ENCODE results near the gene PPP1R7. TPM values are rescaled to one million over a fixed set of nuclear protein-coding genes. Genes with fewer than 3 reads are reported as not detected.
"Not testable (repeated sequence)": the region's sequence is repeated elsewhere in the genome, so short reads cannot be mapped to it uniquely, and the experiment has no call there.

Gene PPP1R7
- total RNA-seq, 1 donor from 2014 or later: 118 TPM

DNA sequence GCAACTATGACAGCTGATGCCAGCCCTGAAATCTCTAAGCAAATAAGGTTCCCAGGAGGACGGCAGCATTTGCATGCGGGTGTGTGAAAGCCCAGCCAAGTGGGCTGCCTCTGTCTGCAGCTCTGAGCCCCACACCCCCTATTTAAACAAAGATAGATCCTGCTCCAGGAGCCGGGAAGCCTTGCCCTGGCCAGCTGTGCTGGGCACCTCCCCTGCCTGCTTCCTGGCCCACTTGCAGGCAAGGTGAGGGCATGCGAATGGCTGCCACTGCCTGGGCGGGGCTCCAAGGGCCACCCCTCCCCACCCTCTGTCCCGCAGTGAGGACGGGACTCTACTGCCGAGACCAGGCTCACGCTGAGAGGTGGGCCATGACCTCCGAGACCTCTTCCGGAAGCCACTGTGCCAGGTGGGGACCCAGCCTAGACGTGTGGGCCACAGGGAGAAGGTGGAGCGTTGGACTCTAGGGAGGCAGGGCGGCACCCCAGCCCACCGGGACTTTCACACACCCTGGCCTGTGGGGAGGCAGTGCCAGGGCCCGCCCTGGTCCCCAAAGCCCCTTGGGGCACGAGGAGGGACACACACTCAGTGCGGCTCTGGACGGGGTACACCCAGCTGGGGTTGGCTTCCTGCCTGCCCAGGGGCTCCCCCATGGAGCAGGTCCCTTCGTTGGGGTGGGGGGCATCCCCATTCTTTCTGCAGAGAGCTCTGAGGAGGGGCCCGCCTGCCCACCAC lies 38.3 kb downstream of the PPP1R7 start, which contains the start of gene ANO7:
ANO7 (plus strand) TSS at position 317 of the 732 bp plus-strand sequence. CDS start 1,387 bp downstream, outside the sequence.
- intact Hi-C loops (cut with micrococcal nuclease): no loop called here
- Mint-ChIP-seq H3K4me1 (ENCODE audit: low read depth) (no peaks in the 10 kb centered on the region), H3K36me3 (ENCODE audit: low read depth) (no peaks in the 10 kb centered on the region), H3K27me3 (ENCODE audit: insufficient read depth) (no peaks in the 10 kb centered on the region), H3K27ac (no peak within 1 kb of the TSS), H3K4me3 (no peak within 1 kb of the TSS), H3K9me3 (no peaks in the 10 kb centered on the region)
- DNase-seq (ENCODE audit: low spot score): no peak

GRCh38 chr2:241189093-241189855 lies 39.0 kb downstream of the PPP1R7 start:
- Mint-ChIP-seq H3K4me1 (ENCODE audit: low read depth) (no peaks in the 10 kb centered on the region), H3K27ac (no peak overlapping the region), H3K9me3 (no peaks in the 10 kb centered on the region), H3K27me3 (ENCODE audit: insufficient read depth) (no peaks in the 10 kb centered on the region), H3K4me3 (no peak overlapping the region), H3K36me3 (ENCODE audit: low read depth) (no peaks in the 10 kb centered on the region)
- intact Hi-C loops (cut with micrococcal nuclease): no loop called here
- no peak for DNase-seq (ENCODE audit: low spot score)

- no peaks in the 10 kb centered on the region for H3K36me3 Mint-ChIP-seq (ENCODE audit: low read depth)
- H3K4me3 Mint-ChIP-seq: no peak overlapping the region
- H3K4me1 Mint-ChIP-seq (ENCODE audit: low read depth): no peaks in the 10 kb centered on the region
- H3K27ac Mint-ChIP-seq: no peak overlapping the region
- H3K9me3 Mint-ChIP-seq: no peaks in the 10 kb centered on the region
- intact Hi-C loops (cut with micrococcal nuclease): no loop called here
- DNase-seq (ENCODE audit: low spot score): no peak
- H3K27me3 Mint-ChIP-seq (ENCODE audit: insufficient read depth): no peaks in the 10 kb centered on the region
Measured at GRCh38 chr2:241189856-241190201, 39.6 kb downstream of the PPP1R7 start.

DNA sequence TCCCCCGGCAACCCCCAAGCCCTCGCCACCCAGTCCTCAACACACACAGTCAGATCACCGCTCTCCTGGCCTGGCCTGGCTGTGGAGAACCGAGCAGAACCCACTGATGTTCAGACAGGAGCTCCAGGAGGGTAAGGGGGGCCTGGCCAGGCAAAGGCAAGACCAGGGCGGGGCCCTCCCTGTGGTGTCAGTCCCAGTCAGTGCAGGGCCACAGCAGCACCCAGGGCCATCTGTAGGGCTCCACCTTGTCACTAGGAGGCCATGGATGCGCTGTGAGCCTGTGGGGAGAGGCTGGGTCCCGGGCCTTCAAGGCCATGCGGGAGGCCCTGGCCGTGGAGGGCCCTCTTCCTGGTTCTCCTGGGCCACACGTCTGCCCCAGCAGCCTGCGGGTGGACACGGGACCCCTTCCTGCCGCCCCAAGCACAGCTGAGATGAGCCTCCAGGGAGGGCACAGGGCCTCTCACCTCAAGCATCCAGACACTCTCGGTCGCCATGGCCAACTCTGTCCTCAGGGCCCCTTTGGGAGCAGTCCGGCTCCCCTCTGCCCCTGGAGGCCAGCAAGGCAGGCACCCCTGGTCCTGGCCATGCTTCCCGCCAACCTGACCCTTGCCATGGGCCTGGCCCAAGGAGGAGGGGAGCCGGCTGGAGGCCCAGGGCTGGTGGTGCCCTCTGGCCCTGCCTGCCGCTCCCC lies 40.2 kb downstream of the PPP1R7 start:
- H3K9me3 Mint-ChIP-seq: no peaks in the 10 kb centered on the region
- no peaks in the 10 kb centered on the region for H3K27me3 Mint-ChIP-seq (ENCODE audit: insufficient read depth)
- no peaks in the 10 kb centered on the region for H3K4me1 Mint-ChIP-seq (ENCODE audit: low read depth)
- intact Hi-C loops (cut with micrococcal nuclease): no loop called here
- no peak for DNase-seq (ENCODE audit: low spot score)
- no peak overlapping the region for H3K27ac Mint-ChIP-seq
- no peaks in the 10 kb centered on the region for H3K36me3 Mint-ChIP-seq (ENCODE audit: low read depth)
- no peak overlapping the region for H3K4me3 Mint-ChIP-seq

GRCh38 chr2:241191081-241191480 lies 40.8 kb downstream of the PPP1R7 start:
- H3K9me3 Mint-ChIP-seq: no peaks in the 10 kb centered on the region
- H3K4me3 Mint-ChIP-seq: no peak overlapping the region
- intact Hi-C loops (cut with micrococcal nuclease): no loop called here
- H3K27ac Mint-ChIP-seq: no peak overlapping the region
- no peak for DNase-seq (ENCODE audit: low spot score)
- H3K4me1 Mint-ChIP-seq (ENCODE audit: low read depth): no peaks in the 10 kb centered on the region
- no peaks in the 10 kb centered on the region for H3K27me3 Mint-ChIP-seq (ENCODE audit: insufficient read depth)
- no peaks in the 10 kb centered on the region for H3K36me3 Mint-ChIP-seq (ENCODE audit: low read depth)

DNA sequence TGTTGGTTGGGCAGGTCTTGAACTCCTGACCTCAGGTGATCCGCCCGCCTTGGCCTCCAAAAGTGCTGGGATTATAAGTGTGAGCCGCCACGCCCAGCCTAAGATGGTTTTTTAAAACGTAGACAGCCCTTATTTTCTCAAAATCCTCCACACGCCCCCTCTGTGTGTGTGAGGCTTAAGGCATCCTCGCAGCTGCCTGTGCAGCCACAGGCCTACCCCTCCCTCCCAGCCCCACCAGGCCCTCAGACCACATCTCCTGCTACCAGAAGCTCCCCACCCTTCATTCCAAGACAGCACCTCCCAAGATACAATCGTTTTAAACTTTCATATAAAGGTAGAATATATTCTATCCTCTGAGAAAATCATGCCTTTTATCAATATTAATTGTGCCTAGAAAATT lies 43.0 kb downstream of the PPP1R7 start:
- H3K27me3 Mint-ChIP-seq (ENCODE audit: insufficient read depth): no peaks in the 10 kb centered on the region
- no peak overlapping the region for H3K27ac Mint-ChIP-seq
- intact Hi-C loops (cut with micrococcal nuclease): no loop called here
- no peak overlapping the region for H3K4me3 Mint-ChIP-seq
- H3K36me3 Mint-ChIP-seq (ENCODE audit: low read depth): no peaks in the 10 kb centered on the region
- no peak for DNase-seq (ENCODE audit: low spot score)
- H3K4me1 Mint-ChIP-seq (ENCODE audit: low read depth): no peaks in the 10 kb centered on the region
- H3K9me3 Mint-ChIP-seq: no peaks in the 10 kb centered on the region

GRCh38 chr2:241194811-241195210 lies 44.5 kb downstream of the PPP1R7 start:
- no peaks in the 10 kb centered on the region for H3K4me1 Mint-ChIP-seq (ENCODE audit: low read depth)
- no peaks in the 10 kb centered on the region for H3K36me3 Mint-ChIP-seq (ENCODE audit: low read depth)
- intact Hi-C loops (cut with micrococcal nuclease): no loop called here
- no peak overlapping the region for H3K27ac Mint-ChIP-seq
- no peaks in the 10 kb centered on the region for H3K9me3 Mint-ChIP-seq
- H3K27me3 Mint-ChIP-seq (ENCODE audit: insufficient read depth): no peaks in the 10 kb centered on the region
- DNase-seq (ENCODE audit: low spot score): no peak
- no peak overlapping the region for H3K4me3 Mint-ChIP-seq

DNA sequence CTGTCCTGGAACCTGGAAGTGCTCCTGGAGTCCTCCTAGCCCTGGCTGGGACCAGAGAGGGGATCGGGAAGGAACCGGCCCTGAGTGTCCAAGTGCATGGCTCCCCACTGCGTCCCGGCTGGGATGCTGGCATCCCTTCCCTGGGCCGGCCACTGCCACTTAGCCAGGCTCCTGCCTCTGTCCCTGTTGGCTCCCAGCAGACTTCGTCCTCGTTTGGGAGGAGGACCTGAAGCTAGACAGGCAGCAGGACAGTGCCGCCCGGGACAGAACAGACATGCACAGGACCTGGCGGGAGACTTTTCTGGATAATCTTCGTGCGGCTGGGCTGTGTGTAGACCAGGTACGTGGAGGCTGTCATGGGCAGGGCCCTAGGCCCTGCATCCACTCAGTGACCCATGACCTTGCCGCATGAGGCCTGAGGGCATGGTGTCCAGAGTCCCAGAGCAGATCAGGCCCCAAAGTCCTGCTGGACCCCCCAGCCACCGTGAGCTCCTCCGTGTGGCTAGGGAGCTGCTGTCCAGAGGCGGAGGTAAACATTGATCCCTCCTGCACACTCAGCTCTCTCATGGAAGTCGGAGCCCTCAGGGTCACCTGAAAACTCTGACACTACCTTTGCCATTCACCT lies 45.4 kb downstream of the PPP1R7 start:
- H3K4me1 Mint-ChIP-seq (ENCODE audit: low read depth): no peaks in the 10 kb centered on the region
- no peaks in the 10 kb centered on the region for H3K27me3 Mint-ChIP-seq (ENCODE audit: insufficient read depth)
- intact Hi-C loops (cut with micrococcal nuclease): no loop called here
- H3K4me3 Mint-ChIP-seq: no peak overlapping the region
- no peak for DNase-seq (ENCODE audit: low spot score)
- no peak overlapping the region for H3K27ac Mint-ChIP-seq
- H3K36me3 Mint-ChIP-seq (ENCODE audit: low read depth): no peaks in the 10 kb centered on the region
- H3K9me3 Mint-ChIP-seq: no peaks in the 10 kb centered on the region

GRCh38 chr2:241197246-241197645 lies 47.0 kb downstream of the PPP1R7 start:
- H3K36me3 Mint-ChIP-seq (ENCODE audit: low read depth); H3K4me3 Mint-ChIP-seq; H3K27ac Mint-ChIP-seq; H3K27me3 Mint-ChIP-seq (ENCODE audit: insufficient read depth); intact Hi-C loops (cut with micrococcal nuclease); H3K9me3 Mint-ChIP-seq; H3K4me1 Mint-ChIP-seq (ENCODE audit: low read depth); DNase-seq (ENCODE audit: low spot score): not testable (repeated sequence)

GRCh38 chr2:241197947-241198346 lies 47.7 kb downstream of the PPP1R7 start:
- Mint-ChIP-seq H3K4me3 (no peak overlapping the region), H3K9me3 (no peaks in the 10 kb centered on the region), H3K36me3 (ENCODE audit: low read depth) (no peaks in the 10 kb centered on the region), H3K4me1 (ENCODE audit: low read depth) (no peaks in the 10 kb centered on the region), H3K27me3 (ENCODE audit: insufficient read depth) (no peaks in the 10 kb centered on the region), H3K27ac (no peak overlapping the region)
- no peak for DNase-seq (ENCODE audit: low spot score)
- intact Hi-C loops (cut with micrococcal nuclease): no loop called here

DNA sequence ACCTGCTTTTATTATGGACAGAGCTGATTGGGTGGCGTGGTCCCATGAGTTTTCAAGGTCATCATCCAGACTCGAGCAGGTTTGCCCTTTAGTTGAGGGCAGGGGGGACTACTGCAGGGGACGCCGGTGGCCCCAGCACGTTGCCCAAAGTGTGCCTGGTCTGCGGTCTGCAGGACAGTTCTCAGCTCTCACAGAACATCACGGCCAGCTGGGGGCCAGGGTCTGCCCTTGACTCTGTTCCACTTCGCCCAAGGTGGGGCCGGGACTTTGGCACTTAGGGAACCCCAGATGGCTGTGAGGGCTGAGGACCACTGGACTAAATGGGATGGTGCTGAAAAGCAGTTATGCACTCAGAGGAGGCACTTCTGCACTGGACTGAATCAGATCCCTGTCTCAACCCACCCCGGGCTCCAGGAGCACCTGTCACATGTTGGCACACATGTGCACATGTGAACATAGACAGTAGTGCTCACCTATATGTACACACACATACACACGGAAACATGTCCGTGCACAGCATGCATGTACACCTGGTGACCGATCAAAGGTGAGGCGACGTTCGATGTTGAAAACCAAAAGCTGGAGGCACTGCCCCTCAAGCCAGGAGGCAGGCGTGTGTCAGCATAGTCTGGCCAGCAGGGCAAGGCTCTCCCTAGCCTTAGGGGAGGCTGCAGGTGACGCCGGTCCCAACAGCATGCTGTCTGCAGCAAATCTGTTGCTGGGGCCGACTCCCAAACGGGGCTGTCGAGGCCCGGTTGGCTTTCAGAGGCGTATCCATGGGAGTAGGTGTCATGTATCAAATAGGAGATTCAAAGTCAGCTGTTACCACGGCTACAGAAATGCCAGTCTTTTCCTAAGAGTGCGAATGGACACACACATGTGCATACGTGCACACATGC lies 48.4 kb downstream of the PPP1R7 start:
- Mint-ChIP-seq H3K4me1 (ENCODE audit: low read depth) (no peaks in the 10 kb centered on the region), H3K36me3 (ENCODE audit: low read depth) (no peaks in the 10 kb centered on the region), H3K9me3 (no peaks in the 10 kb centered on the region), H3K27ac (no peak overlapping the region), H3K4me3 (no peak overlapping the region), H3K27me3 (ENCODE audit: insufficient read depth) (no peaks in the 10 kb centered on the region)
- intact Hi-C loops (cut with micrococcal nuclease): no loop called here
- DNase-seq (ENCODE audit: low spot score): no peak

- H3K4me1 Mint-ChIP-seq (ENCODE audit: low read depth): no peaks in the 10 kb centered on the region
- DNase-seq (ENCODE audit: low spot score): no peak
- H3K9me3 Mint-ChIP-seq: no peaks in the 10 kb centered on the region
- H3K4me3 Mint-ChIP-seq: no peak overlapping the region
- H3K27ac Mint-ChIP-seq: no peak overlapping the region
- intact Hi-C loops (cut with micrococcal nuclease): no loop called here
- no peaks in the 10 kb centered on the region for H3K27me3 Mint-ChIP-seq (ENCODE audit: insufficient read depth)
- no peaks in the 10 kb centered on the region for H3K36me3 Mint-ChIP-seq (ENCODE audit: low read depth)
Measured at GRCh38 chr2:241199286-241199685, 49.0 kb downstream of the PPP1R7 start.

Measured in activated T-helper 1 cell treated with anti-CD3 and anti-CD28 coated beads, Interleukin-12 subunit alpha, Interleukin-12 subunit beta, Interleukin-2, Interleukin-4 antibody, amounts not matched to agents 30 ng/mL and 10 ng/mL and 1 ng/mL, durations not matched to agents 14 hours and 24 hours and 36 hours (primary cell).